Measurements from ENCODE around the gene TMEM97.

GRCh38 chr17:28348979-28349378, 30.0 kb downstream of the TMEM97 start:
- TF ChIP-seq CTCF (IDR thresholded peaks at IDR 0.05; ENCODE audit: poor library complexity) (no peak), EZH2 (IDR thresholded peaks at IDR 0.05; ENCODE audit: borderline replicate concordance) (no peak)

Data from hepatocyte (in vitro differentiated cells).